ENCODE data around the gene FEV. TPM values are rescaled to one million over a fixed set of nuclear protein-coding genes. Genes with fewer than 3 reads are reported as not detected.

FEV gene
- total RNA-seq, 4 donors from 2014 or later = not detected

DNA sequence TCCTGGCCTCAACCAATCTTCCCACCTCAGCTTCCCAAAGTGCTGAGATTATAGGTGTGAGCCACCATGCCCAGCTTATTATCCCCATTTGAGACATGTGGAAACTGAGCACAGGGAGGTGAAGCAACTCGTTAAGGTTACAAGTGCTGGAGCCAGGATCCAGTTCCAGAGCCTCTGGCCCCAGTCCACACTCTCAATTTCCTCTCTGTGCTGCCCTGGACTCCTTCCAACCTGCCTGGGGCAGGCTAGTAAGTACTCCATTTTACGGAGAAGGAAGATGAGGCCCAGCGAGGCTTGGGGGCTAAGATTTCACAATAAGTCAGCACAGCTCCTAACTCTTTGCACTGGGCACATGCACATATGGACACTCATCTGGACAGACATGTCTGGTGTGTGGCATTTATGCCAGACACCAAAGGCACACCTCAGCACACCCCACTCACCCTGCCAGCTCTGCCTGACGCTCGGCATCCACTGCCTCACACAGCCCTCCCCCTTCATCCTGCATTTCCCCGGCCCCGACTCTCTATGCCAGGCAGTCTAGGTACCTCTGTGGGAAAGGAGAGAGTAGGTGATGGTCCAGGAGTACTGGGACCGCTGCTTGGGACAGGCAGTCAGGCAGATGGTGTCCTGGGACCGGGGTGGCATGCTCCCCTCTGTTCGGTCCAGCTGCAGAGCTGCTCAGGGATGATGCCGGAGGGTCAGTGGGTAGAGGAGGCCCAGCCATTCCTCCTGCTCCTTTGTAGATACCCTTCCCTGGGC, 35.8 kb upstream of the FEV start:
- 51 to 64% methylated on average over 10 to 11 of the region's 11 CpGs for WGBS, 2 donors
- DNase-seq (ENCODE audit: low spot score in 2 of 2) = no peak
- TF ChIP-seq, protein P1, sequence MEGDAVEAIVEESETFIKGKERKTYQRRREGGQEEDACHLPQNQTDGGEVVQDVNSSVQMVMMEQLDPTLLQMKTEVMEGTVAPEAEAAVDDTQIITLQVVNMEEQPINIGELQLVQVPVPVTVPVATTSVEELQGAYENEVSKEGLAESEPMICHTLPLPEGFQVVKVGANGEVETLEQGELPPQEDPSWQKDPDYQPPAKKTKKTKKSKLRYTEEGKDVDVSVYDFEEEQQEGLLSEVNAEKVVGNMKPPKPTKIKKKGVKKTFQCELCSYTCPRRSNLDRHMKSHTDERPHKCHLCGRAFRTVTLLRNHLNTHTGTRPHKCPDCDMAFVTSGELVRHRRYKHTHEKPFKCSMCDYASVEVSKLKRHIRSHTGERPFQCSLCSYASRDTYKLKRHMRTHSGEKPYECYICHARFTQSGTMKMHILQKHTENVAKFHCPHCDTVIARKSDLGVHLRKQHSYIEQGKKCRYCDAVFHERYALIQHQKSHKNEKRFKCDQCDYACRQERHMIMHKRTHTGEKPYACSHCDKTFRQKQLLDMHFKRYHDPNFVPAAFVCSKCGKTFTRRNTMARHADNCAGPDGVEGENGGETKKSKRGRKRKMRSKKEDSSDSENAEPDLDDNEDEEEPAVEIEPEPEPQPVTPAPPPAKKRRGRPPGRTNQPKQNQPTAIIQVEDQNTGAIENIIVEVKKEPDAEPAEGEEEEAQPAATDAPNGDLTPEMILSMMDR (IDR thresholded peaks at IDR 0.05) = no peak
- no peak for TF ChIP-seq POLR2A (IDR thresholded peaks at IDR 0.05)
- intact Hi-C loops (cut with DNase I; ENCODE audit: low total_unique reads) = no loop called here
- H3K4me3 ChIP-seq (ENCODE audit: low read depth, poor library complexity, severe bottlenecking) = no peak overlapping the region

DNA sequence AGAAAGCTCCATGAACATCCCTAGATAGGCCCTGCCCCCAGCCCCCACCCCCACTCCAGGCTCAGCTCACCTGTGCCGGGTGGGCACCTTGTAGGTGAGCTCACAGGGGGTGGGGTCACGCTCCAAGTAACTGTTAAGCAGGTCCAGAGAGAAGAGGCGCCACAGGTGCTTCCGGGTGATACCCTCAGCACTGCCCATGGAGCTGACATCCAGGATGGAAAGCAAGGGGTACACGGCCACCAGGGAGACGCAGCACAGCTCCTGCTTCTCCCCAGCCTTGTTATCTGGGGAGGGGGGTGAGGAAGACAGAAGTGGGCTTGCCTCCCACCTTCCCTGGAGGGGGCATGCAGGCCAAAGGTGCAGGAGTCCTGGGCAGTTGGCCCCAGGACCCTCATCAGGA, 34.5 kb upstream of the FEV start:
- no peak overlapping the region for H3K4me3 ChIP-seq (ENCODE audit: low read depth, poor library complexity, severe bottlenecking)
- DNase-seq (ENCODE audit: low spot score in 2 of 2) = no peak
- TF ChIP-seq POLR2A (IDR thresholded peaks at IDR 0.05) = no peak
- TF ChIP-seq, protein P1 (IDR thresholded peaks at IDR 0.05) = no peak
- WGBS, 2 donors = 76 to 79% methylated on average over 4 to 6 of the region's 6 CpGs
- intact Hi-C loops (cut with DNase I; ENCODE audit: low total_unique reads) = no loop called here

DNA sequence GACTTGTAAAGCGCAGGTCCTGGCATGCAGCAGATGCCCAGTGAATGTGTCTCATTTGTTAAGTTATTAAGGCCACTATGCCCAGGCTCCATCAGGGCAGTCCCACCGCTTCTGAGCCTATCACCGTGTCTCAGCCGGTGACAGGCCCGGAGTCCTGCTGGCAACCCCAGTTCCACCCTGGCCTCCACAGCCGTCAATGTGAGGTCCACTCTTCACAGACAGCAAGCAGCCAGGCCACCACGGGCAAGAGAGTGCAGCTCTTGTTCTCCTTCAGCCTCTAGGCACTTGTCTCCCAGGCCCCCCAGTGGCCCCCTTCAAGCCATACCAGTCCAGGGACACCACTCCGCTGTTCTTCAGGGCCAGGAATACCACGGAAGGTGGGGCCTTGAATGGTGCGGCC, 33.7 kb upstream of the FEV start:
- no peak overlapping the region for H3K4me3 ChIP-seq (ENCODE audit: low read depth, poor library complexity, severe bottlenecking)
- no peak for DNase-seq (ENCODE audit: low spot score in 2 of 2)
- intact Hi-C loops (cut with DNase I; ENCODE audit: low total_unique reads) = no loop called here
- 79 to 94% methylated on average over 10 of the region's 10 CpGs for WGBS, 2 donors
- TF ChIP-seq, protein P1 (IDR thresholded peaks at IDR 0.05) = no peak
- no peak for TF ChIP-seq POLR2A (IDR thresholded peaks at IDR 0.05)

DNA sequence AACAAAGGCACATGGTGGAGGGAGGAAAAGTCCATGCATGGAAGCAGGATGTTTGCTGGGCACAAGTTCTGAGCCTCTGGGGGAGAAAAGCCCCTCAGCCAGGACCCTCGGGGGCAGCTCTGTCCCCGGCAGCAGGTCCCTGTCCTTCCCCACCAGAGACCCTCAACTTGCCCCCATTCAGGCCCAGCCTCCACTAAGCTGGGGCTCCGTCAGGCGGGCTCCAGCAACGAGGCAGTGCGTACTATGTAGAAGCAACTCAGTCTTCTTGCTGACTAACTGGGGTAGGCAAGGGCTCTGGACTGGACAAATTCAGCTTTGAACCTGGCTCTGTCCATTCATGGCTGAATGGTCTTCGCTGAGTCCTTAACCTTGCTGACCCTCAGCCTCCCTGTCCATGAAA, 33.3 kb upstream of the FEV start:
- 83 to 86% methylated on average over 7 of the region's 7 CpGs for WGBS, 2 donors
- intact Hi-C loops (cut with DNase I; ENCODE audit: low total_unique reads) = no loop called here
- DNase-seq (ENCODE audit: low spot score in 2 of 2) = no peak
- TF ChIP-seq, protein P1 (IDR thresholded peaks at IDR 0.05) = no peak
- no peak for TF ChIP-seq POLR2A (IDR thresholded peaks at IDR 0.05)
- H3K4me3 ChIP-seq (ENCODE audit: low read depth, poor library complexity, severe bottlenecking) = no peak overlapping the region

DNA sequence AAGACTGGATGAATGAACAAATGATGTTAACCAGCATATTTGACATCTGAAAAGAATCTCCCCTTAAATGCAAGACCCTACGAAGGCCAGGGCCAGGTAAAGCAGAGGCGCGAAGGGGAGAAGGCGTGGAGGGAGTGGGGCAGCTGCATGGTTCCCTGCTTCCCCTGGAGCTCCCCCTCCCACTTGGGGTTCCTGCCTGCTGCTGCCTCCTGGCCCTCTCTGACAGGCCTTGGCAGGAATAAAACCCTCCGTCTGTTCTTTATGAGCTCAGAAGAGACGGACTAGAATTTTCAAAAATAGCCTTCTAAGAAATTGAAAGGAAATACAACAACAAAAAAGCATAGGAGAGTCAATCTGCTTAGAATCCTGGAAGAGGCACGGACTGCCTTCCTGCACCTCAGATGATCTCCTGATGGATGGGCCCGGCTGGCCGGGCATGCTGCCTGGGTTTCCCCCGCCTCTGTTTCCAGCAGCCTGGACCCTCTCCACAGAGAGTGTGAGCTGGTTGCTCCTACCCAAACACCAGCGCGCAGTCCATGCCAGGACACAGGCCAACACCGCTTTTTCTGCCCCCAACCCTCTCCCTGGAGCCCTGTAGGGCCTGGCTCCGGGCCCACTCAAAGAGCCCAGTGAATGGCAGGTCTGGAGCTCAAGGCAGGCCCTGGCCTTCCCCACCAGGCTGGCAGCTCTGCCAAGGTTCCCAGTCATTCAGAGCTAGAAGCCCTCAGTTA, 32.4 kb upstream of the FEV start:
- WGBS, 2 donors = 59 to 65% methylated on average over 14 of the region's 14 CpGs
- DNase-seq (ENCODE audit: low spot score in 2 of 2) = no peak
- intact Hi-C loops (cut with DNase I; ENCODE audit: low total_unique reads) = no loop called here
- TF ChIP-seq, protein P1 (IDR thresholded peaks at IDR 0.05) = no peak
- no peak for TF ChIP-seq POLR2A (IDR thresholded peaks at IDR 0.05)
- no peak overlapping the region for H3K4me3 ChIP-seq (ENCODE audit: low read depth, poor library complexity, severe bottlenecking)

All from lower leg skin (tissue), 4 donors.